ENCODE measurements around the gene HOMER1. TPM values are rescaled to one million over a fixed set of nuclear protein-coding genes. Genes with fewer than 3 reads are reported as not detected.
A peak's percentile ranks its signal among the peaks of the same experiment; 100 is the strongest.

The HOMER1 gene
- total and polyA plus RNA-seq, 9 of the 15 experiments (the other 6 are each of a cell fraction or from before 2014, with no cell fraction given) = 6.3 to 39.9 (median 9.9) TPM

- Histone ChIP-seq H3K9me3 (replicated peaks; ENCODE audit: control insufficient read depth, insufficient read depth, low read depth, low read length) (no peaks in the 10 kb centered on the region), H3K36me3 (ENCODE audit: control insufficient read depth, insufficient read depth, low read length) (no peaks in the 10 kb centered on the region), H3K4me3 (no peak overlapping the region), H3K9ac (ENCODE audit: insufficient read depth in 1 of 2, low read depth in 2 of 2, low read length in 2 of 2) (no peak overlapping the region), H3K79me2 (ENCODE audit: control insufficient read depth, insufficient read depth, low read length) (peaks cover 29% of the 10 kb centered on the region; the same call in 1 of the 3 replicates), H3K27ac (ENCODE audit: extremely low read depth, low read depth, low read length) (no peak overlapping the region), H2AFZ (ENCODE audit: low read depth, low read length) (no peak overlapping the region), H3K27me3 (ENCODE audit: control insufficient read depth in 2 of 2, insufficient read depth in 2 of 2, low read length in 2 of 2) (no peaks in the 10 kb centered on the region), H4K20me1 (replicated peaks; ENCODE audit: control insufficient read depth, insufficient read depth, low read length) (no peaks in the 10 kb centered on the region), H3K4me2 (ENCODE audit: insufficient read depth, low read length) (no peak overlapping the region), H3K4me1 (replicated peaks in 1 of 2; ENCODE audit: control insufficient read depth in 2 of 2, insufficient read depth in 2 of 2, low read length in 2 of 2) (no peaks in the 10 kb centered on the region), H3K9me1 (ENCODE audit: control insufficient read depth, insufficient read depth, low read length) (no peaks in the 10 kb centered on the region)
- ChIA-PET POLR2A (interaction anchor here (0.8 kb wide), 2 partner anchors 14 to 37 kb away, joined by 3 to 4 read pairs; no protein-coding TSS in a partner anchor), CTCF (ENCODE audit: low intra/inter-chr PET ratio) (no interaction called here)
- intact Hi-C loops (cut with micrococcal nuclease) (no loop called here), in situ Hi-C loops (cut with MboI) (loop anchor here (10.0 kb wide), 1 partner anchor 450 kb away; no protein-coding TSS in a partner anchor)
- DNase-seq (ENCODE audit: extremely low read depth in 1 of 4, low spot score in 3 of 4) (no peak), ATAC-seq (no peak), FAIRE-seq (peak; percentile 6)
- no TSS peak for BruUV-seq (replicated peaks)
- TF ChIP-seq MAFK (IDR thresholded peaks at IDR 0.05; ENCODE audit: low read length) = no peak; the same call in 1 of the 2 replicates
- TF ChIP-seq HMGN3 (IDR thresholded peaks at IDR 0.05; ENCODE audit: borderline replicate concordance, extremely low read depth, insufficient read length, low read depth, low read length) = no peak
- no peak for TF ChIP-seq NBN (IDR thresholded peaks at IDR 0.05; ENCODE audit: low read depth)
- TF ChIP-seq C11orf30 (IDR thresholded peaks at IDR 0.05; ENCODE audit: low read depth) = peak; percentile 80
- TF ChIP-seq CBX3 (IDR thresholded peaks at IDR 0.05; ENCODE audit: borderline replicate concordance in 1 of 2, low read length in 2 of 2) = no peak
- TF ChIP-seq IRF1 (CRISPR knock-in tag; IDR thresholded peaks at IDR 0.05; ENCODE audit: borderline replicate concordance) = no peak
- peak; percentile 78 for TF ChIP-seq MAFF (IDR thresholded peaks at IDR 0.05; ENCODE audit: low read length)
- no peak for TF ChIP-seq TAF15 (IDR thresholded peaks at IDR 0.05; ENCODE audit: low read depth, low read length)
- no peak for TF ChIP-seq FOXP4 (CRISPR knock-in tag; IDR thresholded peaks at IDR 0.05; ENCODE audit: borderline replicate concordance)
- no peak for TF ChIP-seq SAFB (IDR thresholded peaks at IDR 0.05; ENCODE audit: borderline replicate concordance, low read depth, low read length)
- no peak for TF ChIP-seq CTCFL (IDR thresholded peaks at IDR 0.05; ENCODE audit: borderline replicate concordance, insufficient read depth, low read depth, low read length, poor library complexity, severe bottlenecking)
- peak; percentile 85 for TF ChIP-seq ZNF316 (IDR thresholded peaks at IDR 0.05)
- TF ChIP-seq MAFG (tag; conservative IDR thresholded peaks at IDR 0.05) = peak; percentile 67
- TF ChIP-seq FOXJ2 (tag; IDR thresholded peaks at IDR 0.05) = no peak
- no peak for TF ChIP-seq ZNF583 (CRISPR knock-in tag; IDR thresholded peaks at IDR 0.05)
- no peak for TF ChIP-seq HNRNPH1 (optimal IDR thresholded peaks at IDR 0.05; ENCODE audit: low read depth, low read length)
Measured at GRCh38 chr5:79474367-79475151, 39.4 kb downstream of the HOMER1 start.
